DMS153 (cell line): ENCODE measurements around the gene WDR18.
"Not testable (repeated sequence)": the region's sequence is repeated elsewhere in the genome, so short reads cannot be mapped to it uniquely, and the experiment has no call there.

Source experiments
- DNase-seq: peaks from one replicate; lab custom pipeline; 2025; lab: John Stamatoyannopoulos, UW

Gene WDR18

DNA sequence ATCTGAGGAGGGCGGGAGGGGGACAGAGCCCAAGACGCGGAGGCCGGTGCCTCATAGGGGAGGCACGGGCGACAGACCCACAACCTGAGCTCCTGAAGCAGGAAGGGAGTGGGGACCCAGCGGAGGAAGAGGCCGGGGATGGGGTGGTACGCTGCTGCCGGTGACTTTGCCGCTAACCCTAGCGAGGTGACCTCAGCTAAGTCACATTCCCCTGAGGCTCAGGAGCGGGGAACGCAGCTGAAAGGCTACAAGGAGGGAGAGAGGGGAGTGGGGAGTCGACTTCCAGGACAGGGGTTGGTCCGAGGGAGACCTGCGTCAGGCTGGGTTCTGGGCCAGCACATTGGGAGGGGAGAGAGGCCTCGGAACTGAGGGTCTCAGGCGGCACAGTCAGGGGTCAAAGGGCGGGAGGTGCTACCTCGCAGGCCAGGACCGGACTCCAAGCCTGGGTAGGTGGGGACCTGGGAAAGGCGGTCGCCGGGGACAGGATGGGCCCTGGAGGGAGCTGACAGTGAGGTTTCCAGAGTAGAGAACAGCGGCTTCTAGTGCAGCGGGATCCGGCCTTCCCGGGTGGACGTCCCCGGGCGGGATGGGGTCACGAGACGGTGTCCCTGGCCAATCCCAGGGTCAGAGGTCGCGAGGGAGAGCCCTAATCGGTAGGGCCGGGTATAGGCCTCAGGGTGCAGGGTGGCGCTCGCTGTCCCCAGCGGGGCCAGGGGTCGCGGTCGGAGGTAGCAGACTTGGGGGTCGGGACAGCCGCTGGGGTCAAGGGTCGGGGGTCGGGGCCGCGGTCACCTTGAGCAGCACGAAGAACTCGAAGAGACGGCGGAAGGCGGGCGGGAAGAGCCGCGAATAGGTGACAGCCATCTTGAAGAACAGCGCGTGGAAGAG is 36.1 kb downstream of the WDR18 start:
- no peak for DNase-seq

DNA sequence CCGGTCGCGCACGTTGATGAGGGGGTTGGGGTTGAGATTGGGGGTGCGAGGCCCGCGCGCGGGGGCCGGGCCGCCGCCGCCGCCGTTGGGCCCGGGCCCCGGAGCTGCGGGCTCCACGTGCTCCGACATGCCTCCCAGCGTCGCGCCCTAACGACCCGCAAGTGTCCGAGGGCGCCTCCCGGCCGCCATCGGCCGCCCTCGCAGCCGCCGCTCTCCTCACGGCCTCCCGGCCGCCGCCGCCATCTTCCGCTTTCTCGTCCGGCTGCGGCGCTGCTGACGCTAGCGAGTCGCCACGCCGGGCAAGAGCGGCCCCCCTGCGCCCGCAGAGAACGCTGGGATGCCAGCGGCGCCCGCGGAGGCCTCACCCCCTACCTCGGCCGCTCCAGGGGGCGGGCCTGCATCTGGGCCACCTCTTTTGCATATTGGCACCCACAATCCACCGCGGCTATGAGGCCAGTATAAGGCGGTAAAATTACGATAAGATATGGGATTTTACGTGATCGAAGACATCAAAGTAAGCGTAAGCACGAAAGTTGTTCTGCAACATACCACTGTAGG is 36.8 kb downstream of the WDR18 start, which contains the start of gene TMEM259:
TSS of gene TMEM259 (minus strand) at position 256 of the 558 bp plus-strand sequence. CDS start at position 129, 127 bp downstream.
- peak; percentile 77 for DNase-seq

DNA sequence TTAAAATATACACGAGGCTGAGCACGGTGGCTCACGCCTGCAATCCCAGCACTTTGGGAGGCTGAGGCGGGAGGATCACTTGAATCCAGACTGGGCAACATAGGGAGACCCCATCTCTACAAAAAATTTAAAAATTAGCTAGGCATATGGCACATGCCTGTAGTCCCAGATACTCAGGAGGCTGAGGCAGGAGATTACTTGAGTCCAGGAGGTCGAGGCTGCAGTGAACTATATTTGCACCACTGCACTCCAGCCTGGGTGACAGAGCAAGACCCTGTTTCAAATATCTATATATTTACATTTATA is 39.7 kb downstream of the WDR18 start:
- not testable (repeated sequence) for DNase-seq

DNA sequence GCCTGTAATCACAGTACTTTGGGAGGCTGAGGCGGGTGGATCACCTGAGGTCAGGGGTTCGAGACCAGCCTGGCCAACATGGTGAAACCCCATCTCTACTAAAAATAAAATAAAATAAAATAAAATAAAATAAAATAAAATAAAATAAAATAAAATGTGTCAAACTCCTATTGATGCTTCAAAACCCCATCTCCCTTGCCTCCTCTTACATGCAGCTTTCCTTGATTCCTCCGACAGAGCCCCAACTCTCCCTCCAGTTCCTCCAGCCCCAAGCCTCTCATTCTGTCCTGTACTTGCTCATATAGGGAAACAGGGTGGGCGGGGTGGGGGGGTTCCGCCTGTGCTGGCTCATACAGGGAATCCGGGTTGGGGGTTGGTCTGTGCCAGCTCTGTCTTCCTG is 40.9 kb downstream of the WDR18 start:
- DNase-seq: not testable (repeated sequence)

DNA sequence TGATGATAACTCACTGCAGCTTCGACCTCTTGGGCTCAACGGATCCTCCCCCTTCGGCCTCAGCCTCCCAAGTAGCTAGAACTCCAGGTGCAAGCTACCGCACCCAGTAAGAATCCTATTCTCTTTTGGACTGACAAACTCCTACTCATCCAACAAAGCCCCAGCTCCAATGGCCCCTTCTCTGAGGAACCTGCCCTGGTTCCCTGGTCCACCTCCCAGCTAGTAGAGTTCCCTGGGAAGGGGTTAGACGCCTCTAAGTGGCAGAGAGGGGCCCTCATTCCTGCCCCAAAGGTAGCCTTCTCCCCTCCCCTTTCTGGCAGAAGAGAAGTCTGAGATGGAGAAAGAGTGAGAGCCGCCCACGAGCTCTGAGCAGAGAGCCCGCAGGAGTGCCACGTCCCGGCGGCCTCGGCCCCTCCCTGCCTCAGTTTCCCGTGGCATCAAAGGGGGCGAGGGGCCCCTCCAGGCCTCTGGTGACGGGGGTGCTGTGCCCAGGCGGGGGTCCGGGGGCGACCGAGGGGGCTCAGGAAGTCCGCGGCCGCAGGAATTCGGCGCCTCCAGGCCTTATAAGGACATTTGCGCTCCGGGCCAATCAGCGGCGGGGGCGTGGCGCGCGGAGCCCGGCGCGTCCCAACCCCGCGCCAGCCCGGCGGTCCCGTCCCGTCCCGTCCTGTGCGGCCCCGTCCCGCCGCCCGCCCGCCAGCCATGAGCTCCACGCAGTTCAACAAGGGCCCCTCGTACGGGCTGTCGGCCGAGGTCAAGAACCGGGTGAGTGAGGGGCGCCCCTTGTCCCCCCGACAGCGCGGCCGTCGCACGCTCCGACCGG is 42.0 kb downstream of the WDR18 start, which contains the start of gene CNN2:
TSS of gene CNN2 (plus strand) at position 649 of the 823 bp plus-strand sequence. CDS start at position 703, 54 bp downstream.
- DNase-seq: no peak

DNA sequence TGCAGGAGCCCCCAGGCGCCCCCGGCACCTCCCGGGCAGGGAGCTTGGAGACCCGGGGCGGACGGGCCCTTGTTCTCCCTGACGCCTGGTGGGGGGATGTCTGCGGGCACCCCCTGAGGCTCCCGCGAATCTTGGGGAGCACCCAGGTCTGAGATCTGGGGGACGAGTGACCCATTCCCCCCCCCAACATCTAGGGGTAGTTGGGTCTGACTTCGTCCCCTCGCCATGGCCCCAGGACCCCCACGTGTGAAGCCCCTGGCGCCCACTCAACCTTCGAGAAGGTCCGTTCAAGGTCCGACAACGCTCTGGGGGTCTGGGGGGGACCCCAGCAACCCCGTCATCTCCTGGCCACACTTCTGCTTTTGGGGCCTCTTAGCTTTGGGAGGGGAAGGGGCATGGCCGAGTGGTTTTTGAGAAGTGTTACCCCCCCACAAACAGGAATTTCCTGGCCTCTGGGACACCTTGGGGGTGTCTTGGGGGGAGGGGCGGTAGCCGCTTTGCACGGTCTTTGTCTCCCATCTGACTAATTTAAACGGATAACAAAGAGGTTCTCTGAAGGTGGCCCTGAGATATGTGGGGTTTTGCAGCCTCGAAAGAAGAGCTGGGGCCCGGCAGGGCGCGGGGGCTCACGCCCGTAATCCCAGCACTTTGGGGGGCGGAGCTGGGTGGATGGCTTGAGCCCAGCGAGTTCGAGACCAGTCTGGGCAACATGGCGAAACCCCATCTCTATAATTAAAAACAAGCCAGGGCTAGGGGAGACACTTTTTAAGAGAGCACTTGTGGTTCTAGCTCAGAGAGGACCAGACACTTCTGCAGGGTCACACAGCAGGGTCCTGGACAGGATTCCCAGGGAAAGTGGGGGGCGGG is 42.9 kb downstream of the WDR18 start:
- no peak for DNase-seq

DNA sequence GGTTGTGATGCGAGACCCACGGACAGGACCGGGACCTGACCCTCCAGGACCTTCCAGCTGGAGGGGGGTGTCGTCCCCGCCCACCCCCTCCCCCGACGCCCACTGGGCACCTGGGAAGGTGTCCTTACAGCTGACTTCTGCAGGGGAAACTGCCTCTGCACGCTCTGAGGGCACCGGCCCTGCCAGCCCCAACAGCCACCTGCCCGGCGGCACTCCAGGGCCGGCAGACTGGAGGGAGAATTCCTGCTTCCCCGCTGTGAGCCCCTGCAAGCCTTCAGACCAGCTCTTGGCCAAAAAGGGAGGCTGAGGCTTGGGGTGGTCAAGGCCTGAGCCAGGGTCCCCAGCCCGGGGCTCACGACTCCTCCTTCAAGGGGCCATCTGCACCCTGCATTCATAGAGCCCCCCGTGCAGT is 43.5 kb downstream of the WDR18 start:
- no peak for DNase-seq

DNA sequence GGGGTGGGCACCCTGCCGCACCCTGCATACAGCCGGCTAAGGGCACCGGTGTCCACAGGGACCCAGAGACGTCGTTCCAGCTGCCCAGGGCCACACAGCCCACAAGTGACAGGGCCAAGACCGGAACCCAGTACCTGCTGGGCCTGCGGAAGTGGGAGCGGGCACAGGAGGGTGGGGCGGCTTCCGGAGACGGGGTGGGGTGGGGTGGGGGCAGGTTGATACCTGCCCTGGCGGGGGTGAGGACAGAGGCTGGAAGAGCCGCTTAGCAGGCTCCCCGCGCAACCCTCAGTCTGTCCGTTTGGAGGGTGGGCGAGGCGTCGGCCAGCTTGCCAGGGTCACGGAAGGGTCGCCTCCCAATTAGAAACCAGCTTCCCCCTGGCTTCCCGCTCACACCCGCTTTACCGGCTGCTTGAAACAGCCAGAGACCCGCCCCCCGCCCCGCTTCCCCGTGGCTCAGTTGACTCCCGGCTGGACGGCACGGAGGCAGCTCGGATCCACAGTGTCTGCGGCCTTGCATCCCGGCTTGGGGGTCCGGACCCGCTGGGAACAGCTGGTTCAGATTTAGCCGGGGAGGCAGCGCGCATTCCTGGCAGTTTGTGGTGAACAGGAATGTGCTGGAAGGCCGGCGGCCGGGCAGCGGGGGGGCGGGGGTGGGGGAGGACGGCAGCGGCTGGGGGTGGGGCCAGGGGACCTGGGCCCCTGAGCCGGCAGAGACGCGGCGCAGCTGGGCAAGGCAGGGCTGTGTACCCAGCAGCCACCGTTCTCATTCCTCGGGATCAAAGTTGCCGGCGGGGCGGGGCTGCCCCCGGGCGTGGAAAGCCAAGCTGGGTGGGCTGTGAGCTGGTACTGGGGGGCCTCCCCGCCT is 44.1 kb downstream of the WDR18 start:
- peak; percentile 0 for DNase-seq

DNA sequence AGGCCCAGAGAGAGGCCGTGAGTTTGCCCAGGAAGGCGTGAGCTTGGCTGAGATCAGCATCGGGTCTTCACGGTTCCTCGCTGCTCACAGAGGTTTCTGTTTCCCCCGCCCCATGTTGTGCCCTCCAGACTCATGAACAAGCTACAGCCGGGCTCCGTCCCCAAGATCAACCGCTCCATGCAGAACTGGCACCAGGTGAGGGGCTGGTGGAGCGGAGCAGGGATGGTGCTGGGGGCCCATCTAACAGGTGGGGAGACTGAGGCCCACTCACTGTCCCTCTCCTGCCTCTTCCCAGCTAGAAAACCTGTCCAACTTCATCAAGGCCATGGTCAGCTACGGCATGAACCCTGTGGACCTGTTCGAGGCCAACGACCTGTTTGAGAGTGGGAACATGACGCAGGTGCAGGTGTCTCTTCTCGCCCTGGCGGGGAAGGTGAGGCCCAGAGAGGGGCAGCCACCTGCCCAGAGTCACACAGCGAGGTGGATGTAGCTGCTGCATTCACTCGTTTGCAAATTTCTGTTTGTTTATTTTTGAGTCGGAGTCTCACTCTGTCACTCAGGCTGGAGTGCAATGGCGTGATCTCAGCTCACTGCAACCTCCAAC is 48.2 kb downstream of the WDR18 start:
- no peak for DNase-seq

DNA sequence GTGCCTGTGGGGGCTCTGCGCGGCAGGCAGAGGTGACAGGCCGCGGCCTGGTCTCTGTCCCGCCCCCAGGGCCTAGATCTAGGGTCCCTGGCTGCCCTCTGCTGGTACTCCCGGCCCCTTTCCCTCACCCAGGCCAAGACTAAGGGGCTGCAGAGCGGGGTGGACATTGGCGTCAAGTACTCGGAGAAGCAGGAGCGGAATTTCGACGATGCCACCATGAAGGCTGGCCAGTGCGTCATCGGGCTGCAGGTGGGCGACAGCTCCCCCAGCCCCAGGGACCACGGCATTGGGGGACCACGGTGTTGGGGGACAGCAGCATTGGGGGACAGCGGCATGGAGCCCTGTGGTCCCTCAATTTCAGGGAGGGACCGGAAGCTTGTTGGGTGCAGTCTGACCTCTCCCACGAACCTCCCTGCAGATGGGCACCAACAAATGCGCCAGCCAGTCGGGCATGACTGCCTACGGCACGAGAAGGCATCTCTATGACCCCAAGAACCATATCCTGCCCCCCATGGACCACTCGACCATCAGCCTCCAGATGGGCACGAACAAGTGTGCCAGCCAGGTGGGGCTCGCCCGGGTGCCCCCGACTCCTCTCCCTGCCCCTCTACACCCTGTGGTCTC is 52.0 kb downstream of the WDR18 start:
- no peak for DNase-seq

DNA sequence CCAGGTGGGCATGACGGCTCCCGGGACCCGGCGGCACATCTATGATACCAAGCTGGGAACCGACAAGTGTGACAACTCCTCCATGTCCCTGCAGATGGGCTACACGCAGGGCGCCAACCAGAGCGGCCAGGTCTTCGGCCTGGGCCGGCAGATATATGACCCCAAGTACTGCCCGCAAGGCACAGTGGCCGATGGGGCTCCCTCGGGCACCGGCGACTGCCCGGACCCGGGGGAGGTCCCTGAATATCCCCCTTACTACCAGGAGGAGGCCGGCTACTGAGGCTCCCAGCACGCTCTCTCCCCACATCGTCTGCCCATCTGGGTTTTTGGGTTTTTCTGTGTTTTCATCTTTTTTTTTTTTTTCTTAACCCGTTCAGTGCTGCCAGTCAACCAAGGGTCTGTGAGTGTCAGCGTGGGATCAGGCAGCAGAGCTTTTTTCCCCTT is 53.5 kb downstream of the WDR18 start:
- no peak for DNase-seq

DNA sequence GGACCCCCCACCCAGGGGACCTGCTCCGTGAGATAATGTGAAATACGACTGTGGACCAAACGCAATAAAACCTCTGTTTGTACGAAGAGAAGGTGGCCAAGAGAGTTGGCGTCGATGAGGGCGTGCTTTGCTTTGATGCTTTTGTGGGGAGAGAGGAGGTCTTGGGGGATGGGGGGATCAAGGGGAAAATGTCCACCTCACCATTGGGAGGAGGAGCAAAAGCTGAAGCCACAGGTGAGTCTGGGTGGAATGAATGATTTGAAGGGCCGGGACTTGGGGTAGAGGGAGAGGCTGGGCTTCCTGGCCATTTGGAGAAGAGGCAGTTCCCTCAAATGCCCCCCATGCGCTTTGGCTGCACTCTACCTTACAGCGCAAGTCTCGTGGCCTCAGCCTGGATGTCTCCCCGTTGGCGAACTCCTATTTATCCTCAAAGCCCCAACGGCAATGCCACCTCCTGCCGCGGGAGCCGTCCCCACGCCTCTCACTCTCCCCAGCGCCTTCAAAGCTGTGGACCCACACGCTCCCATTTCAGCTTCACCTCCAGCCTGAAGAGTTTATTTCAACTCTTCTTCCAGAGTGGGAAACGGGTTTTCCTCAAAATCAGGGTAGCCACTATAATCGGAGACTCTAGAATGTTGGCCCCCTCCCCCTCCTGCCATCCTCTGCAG is 55.0 kb downstream of the WDR18 start:
- no peak for DNase-seq

DNA sequence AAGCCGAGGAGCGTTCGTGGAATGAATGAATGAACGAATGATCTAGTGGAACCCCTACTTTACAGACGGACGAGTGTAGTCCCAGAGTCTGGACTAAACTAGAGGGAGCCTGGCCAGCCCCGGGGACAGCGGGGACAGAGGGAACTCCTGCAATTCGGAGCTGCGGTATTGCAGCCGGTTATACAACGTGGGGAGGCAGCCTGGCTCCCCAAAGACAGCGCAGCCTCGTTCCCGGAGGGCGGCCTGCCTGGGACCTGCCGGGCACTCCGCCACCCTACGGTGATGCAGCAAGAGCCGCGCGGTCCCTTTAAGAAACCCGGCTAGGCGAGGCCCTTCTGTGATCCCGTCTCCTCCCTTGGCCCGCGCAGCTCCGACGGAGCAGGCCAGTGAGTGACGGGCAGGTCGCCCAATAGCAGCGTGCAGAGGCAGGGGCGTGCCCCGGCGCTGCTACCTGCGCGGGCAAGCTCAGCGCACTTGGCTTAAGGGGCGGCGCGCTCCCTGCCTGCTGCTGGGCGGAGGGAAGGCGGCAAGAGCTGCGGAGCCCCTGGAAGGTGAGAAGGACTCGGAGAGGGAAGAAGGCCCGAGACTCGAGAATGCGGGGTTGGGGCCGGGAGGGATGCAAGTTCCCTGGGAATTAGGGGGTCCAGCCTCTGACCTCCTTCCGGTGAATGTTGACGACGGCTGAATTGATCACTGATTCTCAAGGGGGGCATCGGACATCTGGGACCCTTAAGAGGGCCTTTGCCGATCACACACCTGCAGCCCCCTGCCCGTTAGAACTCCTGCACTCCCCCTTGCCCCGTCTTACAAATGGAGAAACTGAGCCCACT is 55.7 kb downstream of the WDR18 start, which contains the start of gene ABCA7:
TSS of gene ABCA7 (plus strand) at position 462 of the 830 bp plus-strand sequence. CDS start 1,255 bp downstream, outside the sequence.
- DNase-seq: peak; percentile 91

DNA sequence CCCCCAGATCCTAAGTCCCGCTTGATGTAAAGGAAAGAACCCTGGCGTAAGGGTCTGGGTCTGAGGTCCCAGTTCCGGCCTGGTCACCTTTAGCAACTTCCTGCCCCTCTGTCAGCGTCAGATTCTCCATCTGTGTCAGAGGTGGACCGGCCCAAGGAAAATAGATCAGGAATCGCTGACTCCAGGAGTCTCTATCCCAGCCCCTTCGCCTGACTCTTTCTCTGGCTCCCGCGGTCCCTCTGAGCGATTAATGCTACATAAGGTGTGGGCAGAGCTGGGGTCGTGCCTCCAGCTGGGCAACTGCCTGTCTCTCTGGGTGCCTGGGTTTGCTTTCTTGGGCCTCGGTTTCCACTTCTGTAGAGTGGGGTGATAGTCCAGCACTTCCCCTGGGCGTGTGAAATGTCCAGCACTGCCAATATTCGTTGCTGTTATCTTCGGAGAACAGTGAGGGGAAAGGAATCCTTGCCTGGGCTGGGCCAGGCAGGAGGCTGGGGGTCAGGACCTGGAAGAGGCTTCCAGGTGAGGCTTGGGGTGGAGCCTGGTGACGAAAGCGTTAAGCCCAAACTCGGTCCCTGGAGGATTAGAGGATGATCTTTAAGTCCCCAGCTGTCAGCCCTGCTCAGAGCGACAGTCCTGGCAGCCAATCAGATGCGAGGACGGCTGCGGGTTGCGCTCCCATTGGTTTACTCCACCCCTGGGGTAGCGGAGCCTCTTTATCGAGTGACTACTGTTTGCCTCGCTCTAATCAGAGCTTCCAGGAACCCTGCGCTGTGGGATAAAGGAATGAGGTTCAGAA is 56.5 kb downstream of the WDR18 start:
- DNase-seq: peak; percentile 68

DNA sequence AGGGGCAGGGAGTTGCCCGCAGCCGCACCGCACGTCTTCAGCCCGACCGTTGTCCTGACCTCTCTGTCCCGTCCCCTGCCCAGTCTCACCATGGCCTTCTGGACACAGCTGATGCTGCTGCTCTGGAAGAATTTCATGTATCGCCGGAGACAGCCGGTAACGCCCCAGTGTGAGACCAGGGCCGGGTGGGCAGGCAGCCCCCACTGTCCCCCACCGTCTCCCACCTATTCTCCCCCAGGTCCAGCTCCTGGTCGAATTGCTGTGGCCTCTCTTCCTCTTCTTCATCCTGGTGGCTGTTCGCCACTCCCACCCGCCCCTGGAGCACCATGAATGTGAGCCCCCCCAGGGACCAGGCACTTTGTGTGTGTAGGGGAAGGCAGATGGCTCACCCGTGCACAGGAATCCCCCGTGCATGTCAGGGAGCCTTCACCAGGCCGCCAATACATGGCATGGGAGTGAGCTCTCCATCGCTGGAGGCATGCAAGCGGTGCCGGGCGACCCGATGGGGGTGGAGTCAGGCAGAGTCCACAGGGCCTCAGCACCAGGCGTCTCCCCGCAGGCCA is 57.2 kb downstream of the WDR18 start:
- DNase-seq: no peak

DNA sequence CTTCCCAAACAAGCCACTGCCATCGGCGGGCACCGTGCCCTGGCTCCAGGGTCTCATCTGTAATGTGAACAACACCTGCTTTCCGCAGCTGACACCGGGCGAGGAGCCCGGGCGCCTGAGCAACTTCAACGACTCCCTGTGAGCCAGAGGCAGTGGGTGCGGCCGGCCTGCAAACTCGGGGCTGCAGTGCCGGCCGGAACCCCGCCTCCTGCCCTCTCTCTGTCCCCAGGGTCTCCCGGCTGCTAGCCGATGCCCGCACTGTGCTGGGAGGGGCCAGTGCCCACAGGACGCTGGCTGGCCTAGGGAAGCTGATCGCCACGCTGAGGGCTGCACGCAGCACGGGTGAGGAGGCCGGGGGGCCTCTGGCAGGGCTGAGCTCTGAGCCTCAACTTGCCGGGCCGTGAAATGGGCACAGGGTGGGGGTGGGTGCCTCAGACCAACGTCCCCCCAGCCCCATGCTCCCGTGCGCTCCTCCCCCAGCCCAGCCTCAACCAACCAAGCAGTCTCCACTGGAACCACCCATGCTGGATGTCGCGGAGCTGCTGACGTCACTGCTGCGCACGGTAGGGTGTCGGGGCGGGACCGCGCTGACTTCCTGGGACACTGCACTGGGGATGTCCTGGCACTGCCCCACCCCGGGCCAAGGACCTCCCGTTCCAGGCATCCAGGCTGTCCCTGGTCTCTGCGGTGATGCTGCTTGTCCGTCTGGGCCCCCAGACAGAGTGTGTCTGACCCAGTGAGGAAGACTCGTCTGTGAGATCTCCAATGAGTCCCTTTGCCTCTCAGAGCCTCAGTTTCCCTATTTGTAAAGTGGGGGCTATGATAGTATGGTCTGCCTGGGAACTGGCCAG is 57.9 kb downstream of the WDR18 start:
- no peak for DNase-seq
